Psoas muscle (tissue), 8 donors: ENCODE results near the gene PGM2L1. TPM values are rescaled to one million over a fixed set of nuclear protein-coding genes. Genes with fewer than 3 reads are reported as not detected.

Experiments used
- ATAC-seq, 4 donors: fragments of 200-7000 bp; cut with Tn5 transposase; one replicate each; pipeline ENCODE4 v1.9.1; 2020; ENCODE audit warnings: moderate library complexity in 3 of 4, mild to moderate bottlenecking in 2 of 4
- DNase-seq, 2 donors: peaks; one replicate each; pipeline ENCODE4 v3.0.0-alpha.2; 2020
- H3K27ac ChIP-seq: fragments of 200-600 bp; one replicate; pipeline ENCODE4 v1.8.0; 2022
- H3K27me3 ChIP-seq, 3 donors: fragments of 200-600 bp in 1 of 3; one replicate each; pipeline versions ENCODE4 v1.6.1 to v1.8.0; 2013 to 2022; ENCODE audit warnings: low read length in 2 of 3, mild to moderate bottlenecking in 2 of 3, moderate library complexity in 1 of 3; ENCODE audit not compliant: insufficient read depth in 3 of 3
- H3K36me3 ChIP-seq, 2 donors: fragments of 200-600 bp in 1 of 2; one replicate each; pipeline versions ENCODE4 v1.6.1 to v1.8.0; 2013 to 2022; ENCODE audit warnings: low read depth in 1 of 2, mild to moderate bottlenecking in 1 of 2, moderate library complexity in 1 of 2; ENCODE audit not compliant: insufficient read depth in 1 of 2
- H3K4me1 ChIP-seq: fragments of 200-600 bp; one replicate; pipeline ENCODE4 v1.8.0; 2022
- H3K4me3 ChIP-seq: fragments of 200-600 bp; one replicate; pipeline ENCODE4 v1.8.0; 2022; ENCODE audit warnings: mild to moderate bottlenecking
- H3K9me3 ChIP-seq: fragments of 200-600 bp; one replicate; pipeline ENCODE4 v1.8.0; 2022
- WGBS, 3 donors: extraction: QIAGEN DNeasy Blood & Tissue Kit; methylation state at CpG; one replicate each; pipeline versions ENCODE4 v1.1.6 to v1.1.7; 2013; 5-methylcytosine and 5-hydroxymethylcytosine counted together
- intact Hi-C, 2 donors: fragments of 100-400 bp; cut with DNase I; formaldehyde crosslinking; loops; one replicate each; pipeline versions ENCODE4 v1.11.0 to v1.14.2; 2022
- polyA plus RNA-seq, 3 donors: library from polyadenylated mRNA; stranded (reverse); fragments of 200-250 nt; gene quantifications; one replicate each; pipeline ENCODE4 v1.2.3, GENCODE V29; 2013
- total RNA-seq, 4 donors: library from RNA; stranded (reverse); fragmentation: NEBNext Ultra II Directional in 2 of 4; extraction: Animal tissue kit (Norgen Biotek cat#: 25700) in 2 of 4; gene quantifications; one replicate each; pipeline versions ENCODE4 v1.2.1 to v1.2.4, GENCODE V29; 2021 to 2023
- TF ChIP-seq, protein P1 (sequence below): fragments of 200-600 bp; IDR thresholded peaks from one replicate; pipeline ENCODE4 v1.8.0; 2022; ENCODE audit warnings: antibody characterized with exemption
- donor health status: healthy with polysubstance abuse.
- donor health status: DM: no; HTN: no; CAD: no; lungs with moderate emphysema.
- donor health status: Bipolar disorder and iron deficiency.
- donor health status: healthy.
- donor health status: DM: yes; HTN: yes; CAD: no.
- donor health status: DM: no; HTN: no; CAD: no.
- donor health status: DM: no; HTN: no; CAD: no.
- donor health status: DM: yes; HTN: yes; CAD: no.

PGM2L1 gene
- total and polyA plus RNA-seq, 7 donors, result 2.8 to 10.9 (median 9.7) TPM

GRCh38 chr11:74310857-74311256 lies 87.4 kb downstream of the PGM2L1 start:
- TF ChIP-seq, protein P1, sequence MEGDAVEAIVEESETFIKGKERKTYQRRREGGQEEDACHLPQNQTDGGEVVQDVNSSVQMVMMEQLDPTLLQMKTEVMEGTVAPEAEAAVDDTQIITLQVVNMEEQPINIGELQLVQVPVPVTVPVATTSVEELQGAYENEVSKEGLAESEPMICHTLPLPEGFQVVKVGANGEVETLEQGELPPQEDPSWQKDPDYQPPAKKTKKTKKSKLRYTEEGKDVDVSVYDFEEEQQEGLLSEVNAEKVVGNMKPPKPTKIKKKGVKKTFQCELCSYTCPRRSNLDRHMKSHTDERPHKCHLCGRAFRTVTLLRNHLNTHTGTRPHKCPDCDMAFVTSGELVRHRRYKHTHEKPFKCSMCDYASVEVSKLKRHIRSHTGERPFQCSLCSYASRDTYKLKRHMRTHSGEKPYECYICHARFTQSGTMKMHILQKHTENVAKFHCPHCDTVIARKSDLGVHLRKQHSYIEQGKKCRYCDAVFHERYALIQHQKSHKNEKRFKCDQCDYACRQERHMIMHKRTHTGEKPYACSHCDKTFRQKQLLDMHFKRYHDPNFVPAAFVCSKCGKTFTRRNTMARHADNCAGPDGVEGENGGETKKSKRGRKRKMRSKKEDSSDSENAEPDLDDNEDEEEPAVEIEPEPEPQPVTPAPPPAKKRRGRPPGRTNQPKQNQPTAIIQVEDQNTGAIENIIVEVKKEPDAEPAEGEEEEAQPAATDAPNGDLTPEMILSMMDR, result no peak
- intact Hi-C loops, result loop anchor here in 1 of 2 donors (5.0 kb wide), 1 partner anchor 54 kb away; no protein-coding TSS in a partner anchor
- peak overlapping the region; percentile 76 for H3K4me3 ChIP-seq
- H3K4me1 ChIP-seq, result no peaks in the 10 kb centered on the region
- H3K9me3 ChIP-seq, result no peaks in the 10 kb centered on the region
- ATAC-seq (peak; percentile 9 to 37 (median 27)), DNase-seq (no peak)
- H3K36me3 ChIP-seq, result no peaks in the 10 kb centered on the region
- H3K27me3 ChIP-seq, result no peaks in the 10 kb centered on the region
- no peak overlapping the region for H3K27ac ChIP-seq
- WGBS, 3 donors, result 68 to 76% (median 71%) methylated on average over 11 of the region's 11 CpGs

GRCh38 chr11:74307434-74307833 lies 90.8 kb downstream of the PGM2L1 start:
- Histone ChIP-seq H3K27ac (no peak overlapping the region), H3K36me3 (no peaks in the 10 kb centered on the region), H3K27me3 (no peaks in the 10 kb centered on the region), H3K9me3 (no peaks in the 10 kb centered on the region), H3K4me1 (no peaks in the 10 kb centered on the region), H3K4me3 (no peak overlapping the region)
- WGBS, 3 donors, result 52 to 62% (median 61%) methylated on average over 1 of the region's 1 CpG
- DNase-seq, result no peak
- no peak for ATAC-seq
- TF ChIP-seq, protein P1, result no peak
- intact Hi-C loops, result no loop called here

GRCh38 chr11:74306435-74307175 lies 91.6 kb downstream of the PGM2L1 start:
- ATAC-seq (no peak), DNase-seq (no peak)
- Histone ChIP-seq H3K4me1 (no peaks in the 10 kb centered on the region), H3K27me3 (no peaks in the 10 kb centered on the region), H3K4me3 (no peak overlapping the region), H3K9me3 (no peaks in the 10 kb centered on the region), H3K36me3 (no peaks in the 10 kb centered on the region), H3K27ac (no peak overlapping the region)
- intact Hi-C loops, result no loop called here
- 71 to 79% (median 75%) methylated on average over 8 of the region's 8 CpGs for WGBS, 3 donors
- TF ChIP-seq, protein P1, result no peak

DNA sequence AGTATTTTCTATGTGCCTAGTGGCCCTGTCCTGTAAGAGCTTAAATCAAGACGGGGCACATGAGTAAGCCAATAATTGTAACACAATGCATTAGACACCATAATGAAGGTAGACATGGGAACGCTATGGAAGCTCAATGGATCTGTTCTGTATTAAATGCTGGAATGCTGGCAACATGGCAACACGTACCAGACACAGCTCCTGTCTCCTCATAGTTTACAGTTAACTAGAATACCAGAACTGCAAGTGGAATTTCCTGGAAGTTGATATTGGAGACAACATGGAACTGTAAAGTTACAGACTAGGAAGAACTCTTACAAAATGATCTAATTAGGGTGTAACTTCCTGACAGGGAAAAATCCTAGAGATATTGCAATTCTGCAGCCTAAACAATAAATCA lies 99.2 kb downstream of the PGM2L1 start:
- Histone ChIP-seq H3K9me3 (no peaks in the 10 kb centered on the region), H3K4me3 (no peak overlapping the region), H3K27me3 (no peaks in the 10 kb centered on the region), H3K27ac (no peak overlapping the region), H3K36me3 (no peaks in the 10 kb centered on the region), H3K4me1 (no peaks in the 10 kb centered on the region)
- DNase-seq (no peak), ATAC-seq (no peak)
- WGBS, 3 donors, result 57 to 79% (median 77%) methylated on average over 3 of the region's 3 CpGs
- TF ChIP-seq, protein P1, result no peak
- intact Hi-C loops, result no loop called here

DNA sequence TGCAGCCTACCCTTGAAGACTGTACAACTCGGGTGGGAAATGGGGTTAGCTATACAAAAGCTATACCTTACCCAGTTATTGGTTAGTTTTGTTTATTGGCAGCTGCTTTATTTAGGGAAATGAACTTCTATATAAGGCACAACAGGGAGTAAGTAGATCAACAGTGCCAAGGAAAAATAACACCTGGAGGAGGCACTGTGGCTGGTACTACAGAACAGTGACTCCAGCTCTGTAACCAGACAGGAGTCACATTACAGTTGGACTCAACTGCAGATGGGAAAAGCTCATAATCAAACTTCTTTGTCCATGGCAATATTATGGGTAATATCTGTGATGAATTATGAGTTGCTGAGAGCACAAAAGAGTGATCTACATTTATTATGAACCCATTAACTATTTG lies 100.7 kb downstream of the PGM2L1 start:
- DNase-seq (no peak), ATAC-seq (no peak)
- TF ChIP-seq, protein P1, result no peak
- Histone ChIP-seq H3K27ac (no peak overlapping the region), H3K4me3 (no peak overlapping the region), H3K36me3 (no peaks in the 10 kb centered on the region), H3K9me3 (no peaks in the 10 kb centered on the region), H3K4me1 (no peaks in the 10 kb centered on the region), H3K27me3 (no peaks in the 10 kb centered on the region)
- WGBS, 3 donors, result 79 to 82% (median 79%) methylated on average over 1 of the region's 1 CpG
- intact Hi-C loops, result no loop called here
